H1 (cell line): Measurements from ENCODE around the gene SORD. TPM values are rescaled to one million over a fixed set of nuclear protein-coding genes. Genes with fewer than 3 reads are reported as not detected.

Experiments used
- CTCF ChIA-PET: fragments of 300-600 bp; sonication (Branson Sonifier 250); formaldehyde crosslinking; loops from one replicate; lab custom pipeline; 2021; ENCODE audit not compliant: partially characterized antibody; lab: Charles Lee
- POLR2A ChIA-PET: fragments of 300-600 bp; sonication (Branson Sonifier 250); formaldehyde crosslinking; loops from one replicate; lab custom pipeline; 2021; ENCODE audit warnings: inconsistent platforms; ENCODE audit not compliant: partially characterized antibody; lab: Charles Lee
- DNase-seq, 2 experiments: peaks; one replicate each; pipeline versions ENCODE4 v3.0.0 to v3.0.0-alpha.2; 2010 to 2022; ENCODE audit warnings: low spot score in 2 of 2, low read depth in 1 of 2, mixed read lengths in 1 of 2
- FAIRE-seq: peaks from 2 replicates; lab custom pipeline; 2011; peaks lifted over from hg19 to GRCh38; lab: Jason Lieb, UNC
- H2AFZ ChIP-seq: 2 replicates; pipeline ENCODE4 v1.8.1; 2012; ENCODE audit warnings: low read length, inconsistent platforms
- H2AK5ac ChIP-seq: 2 replicates; pipeline ENCODE4 v1.6.1; 2013; ENCODE audit warnings: low read depth, low read length
- H2BK120ac ChIP-seq: replicated peaks from 2 replicates; pipeline ENCODE3; 2013; ENCODE audit warnings: low read depth, low read length, inconsistent platforms
- H2BK12ac ChIP-seq: 2 replicates; pipeline ENCODE4 v1.6.1; 2013; ENCODE audit warnings: low read depth, low read length
- H2BK15ac ChIP-seq: 2 replicates; pipeline ENCODE4 v1.6.1; 2013; ENCODE audit warnings: low read length
- H2BK20ac ChIP-seq: 2 replicates; pipeline ENCODE4 v1.6.1; 2013; ENCODE audit warnings: low read length
- H2BK5ac ChIP-seq: 2 replicates; pipeline ENCODE4 v1.6.1; 2013; ENCODE audit warnings: low read depth, low read length
- H3K14ac ChIP-seq: 2 replicates; pipeline ENCODE4 v1.6.1; 2013; ENCODE audit warnings: inconsistent platforms; ENCODE audit not compliant: insufficient read length
- H3K18ac ChIP-seq: 2 replicates; pipeline ENCODE4 v1.6.1; 2013; ENCODE audit warnings: low read length; ENCODE audit errors: extremely low read depth
- H3K23ac ChIP-seq: 2 replicates; pipeline ENCODE4 v1.6.1; 2013; ENCODE audit warnings: inconsistent platforms; ENCODE audit not compliant: insufficient read length
- H3K23me2 ChIP-seq: 2 replicates; pipeline ENCODE4 v1.6.1; 2013; ENCODE audit warnings: low read depth, low read length
- H3K27ac ChIP-seq: 2 replicates; pipeline ENCODE4 v1.6.1; 2011; ENCODE audit warnings: low read depth, low read length, inconsistent platforms
- H3K27me3 ChIP-seq, 4 experiments: replicated peaks in 1 of 4; 1 replicate in 1 of 4; 2 replicates in 3 of 4; pipeline versions ENCODE4 v1.6.1 to v1.8.1; 2011 to 2013; ENCODE audit warnings: low read length in 3 of 4, mild to moderate bottlenecking in 3 of 4, inconsistent platforms in 2 of 4, mixed read lengths in 2 of 4, moderate library complexity in 1 of 4; ENCODE audit not compliant: control insufficient read depth in 3 of 4, insufficient read depth in 3 of 4; ENCODE audit errors: extremely low read depth in 1 of 4
- H3K36me3 ChIP-seq, 4 experiments: 2 replicates each; pipeline versions ENCODE4 v1.6.1 to v1.8.1; 2011 to 2013; ENCODE audit warnings: mild to moderate bottlenecking in 4 of 4, low read length in 3 of 4, moderate library complexity in 2 of 4, control low read depth in 1 of 4, inconsistent platforms in 1 of 4; ENCODE audit not compliant: insufficient read depth in 4 of 4, control insufficient read depth in 2 of 4
- H3K4ac ChIP-seq: replicated peaks from 2 replicates; pipeline ENCODE3; 2013; ENCODE audit warnings: low read length, low read depth, mixed read lengths, inconsistent platforms; ENCODE audit not compliant: insufficient read length
- H3K4me1 ChIP-seq, 4 experiments: replicated peaks in 1 of 4; 1 replicate in 1 of 4; 2 replicates in 3 of 4; pipeline versions ENCODE4 v1.6.1 to v1.8.1; 2011 to 2013; ENCODE audit warnings: low read length in 3 of 4, inconsistent platforms in 2 of 4, mixed read lengths in 1 of 4; ENCODE audit not compliant: insufficient read depth in 4 of 4, control insufficient read depth in 3 of 4
- H3K4me2 ChIP-seq, 2 experiments: 2 replicates each; pipeline versions ENCODE4 v1.6.1 to v1.8.1; 2011 to 2013; ENCODE audit warnings: low read depth in 2 of 2, low read length in 2 of 2, control low read depth in 1 of 2, inconsistent platforms in 1 of 2, mild to moderate bottlenecking in 1 of 2; ENCODE audit not compliant: insufficient read depth in 1 of 2
- H3K4me3 ChIP-seq, 4 experiments: fragments of 200-600, 300-600 bp in 1 of 4; sonication (generic), shearing (Covaris generic), sonication (Bioruptor Twin) in 1 of 4; 2 replicates each; pipeline versions ENCODE4 v1.5.1 to v1.8.1; 2011 to 2016; ENCODE audit warnings: low read length in 4 of 4, low read depth in 3 of 4, control low read depth in 2 of 4, inconsistent platforms in 2 of 4, mild to moderate bottlenecking in 2 of 4, mixed read lengths in 1 of 4, moderate library complexity in 1 of 4; ENCODE audit not compliant: insufficient read depth in 2 of 4; ENCODE audit errors: extremely low read depth in 1 of 4
- H3K56ac ChIP-seq: replicated peaks from 2 replicates; pipeline ENCODE3; 2013; ENCODE audit warnings: low read depth, mild to moderate bottlenecking, mixed read lengths, low read length, inconsistent platforms; ENCODE audit not compliant: insufficient read length
- H3K79me1 ChIP-seq: 2 replicates; pipeline ENCODE4 v1.6.1; 2013; ENCODE audit warnings: low read depth, low read length, control low read depth
- H3K79me2 ChIP-seq, 2 experiments: 2 replicates each; pipeline versions ENCODE4 v1.6.1 to v1.8.1; 2012 to 2013; ENCODE audit warnings: low read length in 2 of 2, mild to moderate bottlenecking in 2 of 2, inconsistent platforms in 1 of 2; ENCODE audit not compliant: insufficient read depth in 2 of 2, control insufficient read depth in 1 of 2
- H3K9ac ChIP-seq, 4 experiments: replicated peaks in 1 of 4; 1 replicate in 1 of 4; 2 replicates in 3 of 4; pipeline versions ENCODE4 v1.6.1 to v1.8.1; 2011 to 2013; ENCODE audit warnings: low read depth in 3 of 4, low read length in 3 of 4, control low read depth in 2 of 4, mild to moderate bottlenecking in 2 of 4, moderate library complexity in 2 of 4, inconsistent platforms in 1 of 4; ENCODE audit errors: extremely low read depth in 1 of 4
- H3K9me3 ChIP-seq, 2 experiments: 2 replicates each; pipeline versions ENCODE4 v1.6.1 to v1.8.1; 2012 to 2013; ENCODE audit warnings: mild to moderate bottlenecking in 2 of 2, moderate library complexity in 2 of 2, control low read depth in 1 of 2, inconsistent platforms in 1 of 2, low read depth in 1 of 2, low read length in 1 of 2, mixed read lengths in 1 of 2; ENCODE audit not compliant: insufficient read depth in 2 of 2
- H4K20me1 ChIP-seq, 2 experiments: replicated peaks in 1 of 2; 2 replicates each; pipeline versions ENCODE3 to v1.8.1; 2011 to 2013; ENCODE audit warnings: inconsistent platforms in 2 of 2, low read length in 2 of 2, mild to moderate bottlenecking in 1 of 2; ENCODE audit not compliant: insufficient read depth in 2 of 2, control insufficient read depth in 1 of 2
- H4K5ac ChIP-seq: 2 replicates; pipeline ENCODE4 v1.6.1; 2013; ENCODE audit warnings: low read length, low read depth, mixed read lengths, inconsistent platforms; ENCODE audit not compliant: insufficient read length
- H4K8ac ChIP-seq: 2 replicates; pipeline ENCODE4 v1.8.0; 2013; ENCODE audit warnings: mild to moderate bottlenecking, moderate library complexity, low read length, inconsistent platforms; ENCODE audit not compliant: insufficient read depth; ENCODE audit errors: extremely low read depth
- H4K91ac ChIP-seq: replicated peaks from 2 replicates; pipeline ENCODE3; 2013; ENCODE audit warnings: low read length, mixed read lengths, inconsistent platforms; ENCODE audit not compliant: insufficient read length
- CHD2 ChIP-seq: IDR thresholded peaks from 2 replicates; pipeline ENCODE4 v1.6.1; 2012; ENCODE audit warnings: low read length, improper control_type of control experiment
- EP300 ChIP-seq, 2 experiments: IDR thresholded peaks; 1 replicate in 1 of 2; 2 replicates in 1 of 2; pipeline ENCODE4 v1.6.1; 2011 to 2012; ENCODE audit warnings: low read depth in 2 of 2, low read length in 2 of 2, mild to moderate bottlenecking in 2 of 2, borderline replicate concordance in 1 of 2, inconsistent platforms in 1 of 2, moderate library complexity in 1 of 2
- GABPA ChIP-seq: IDR thresholded peaks from 2 replicates; pipeline ENCODE4 v1.6.1; 2011; ENCODE audit warnings: mild to moderate bottlenecking, low read length, moderate library complexity, borderline replicate concordance; ENCODE audit not compliant: insufficient read depth
- JUN ChIP-seq: IDR thresholded peaks from 2 replicates; pipeline ENCODE4 v1.6.1; 2011; ENCODE audit warnings: low read depth, mild to moderate bottlenecking, improper control_type of control experiment, low read length
- KDM5A ChIP-seq: fragments of 200-600 bp; IDR thresholded peaks from 2 replicates; pipeline ENCODE4 v1.7.1; 2012; ENCODE audit warnings: mild to moderate bottlenecking, low read length, inconsistent platforms, mixed read lengths
- NRF1 ChIP-seq: IDR thresholded peaks from 2 replicates; pipeline ENCODE4 v1.6.1; 2011; ENCODE audit warnings: mild to moderate bottlenecking, low read depth, low read length, improper control_type of control experiment
- RBBP5 ChIP-seq: IDR thresholded peaks from 2 replicates; pipeline ENCODE4 v1.7.1; 2012; ENCODE audit warnings: low read depth, mild to moderate bottlenecking, inconsistent platforms, low read length, moderate library complexity, borderline replicate concordance
- SIN3A ChIP-seq, 2 experiments: IDR thresholded peaks in 1 of 2; conservative IDR thresholded peaks in 1 of 2; 2 replicates each; pipeline ENCODE4 v1.6.1; 2011 to 2012; ENCODE audit warnings: low read length in 2 of 2, improper control_type of control experiment in 1 of 2, low read depth in 1 of 2, mild to moderate bottlenecking in 1 of 2
- SUZ12 ChIP-seq: fragments of 200-600 bp; sonication (generic); IDR thresholded peaks from 2 replicates; pipeline ENCODE4 v1.6.1; 2012; ENCODE audit warnings: mild to moderate bottlenecking, inconsistent platforms, low read length, moderate library complexity, mixed read lengths
- WGBS, 2 experiments: shearing (Covaris generic) in 1 of 2; methylation state at CpG; one replicate each; pipeline versions ENCODE4 v1.1.6 to v1.1.7; 2013 to 2015; ENCODE audit warnings: low lambda C conversion rate in 2 of 2, mixed read lengths in 2 of 2, inconsistent platforms in 1 of 2, low coverage in 1 of 2, missing lambda C conversion rate in 1 of 2; ENCODE audit not compliant: insufficient replicate concordance in 2 of 2, insufficient coverage in 1 of 2, insufficient read length in 1 of 2; ENCODE audit errors: extremely low coverage in 1 of 2, missing lambda C conversion rate in 1 of 2; 5-methylcytosine and 5-hydroxymethylcytosine counted together
- polyA plus RNA-seq, 7 experiments: library from polyadenylated mRNA; depleted of rRNA in 3 of 7; stranded (reverse) in 5 of 7; unstranded in 2 of 7; fragments of >200 nt in 5 of 7; fragments of 200-250 nt in 2 of 7; gene quantifications; 1 replicate in 5 of 7; 2 replicates in 1 of 7; 4 replicates in 1 of 7; pipeline versions ENCODE4 v1.2.1 to v1.2.3, GENCODE V29; 2011 to 2013; ENCODE audit warnings: missing spikeins in 2 of 7, mixed read lengths in 2 of 7
- total RNA-seq: library from RNA; stranded (reverse); fragmentation: NEBNext Ultra II Directional; extraction: Animal tissue kit (Norgen Biotek cat#: 25700); gene quantifications from 2 replicates; pipeline ENCODE4 v1.2.1, GENCODE V29; 2021
- TF ChIP-seq, protein P1 (sequence below): IDR thresholded peaks from 2 replicates; pipeline ENCODE4 v1.6.1; 2012; ENCODE audit warnings: low read length, inconsistent platforms
- TF ChIP-seq, protein P2 (sequence below): IDR thresholded peaks from 2 replicates; pipeline ENCODE4 v1.6.1; 2011; ENCODE audit warnings: low read depth, mild to moderate bottlenecking, low read length; ENCODE audit not compliant: insufficient read depth

The SORD gene
- total and polyA plus RNA-seq, 2 of the 8 experiments (the other 6 are each of a cell fraction or from before 2014, with no cell fraction given), result 52.6 to 75.8 TPM

DNA sequence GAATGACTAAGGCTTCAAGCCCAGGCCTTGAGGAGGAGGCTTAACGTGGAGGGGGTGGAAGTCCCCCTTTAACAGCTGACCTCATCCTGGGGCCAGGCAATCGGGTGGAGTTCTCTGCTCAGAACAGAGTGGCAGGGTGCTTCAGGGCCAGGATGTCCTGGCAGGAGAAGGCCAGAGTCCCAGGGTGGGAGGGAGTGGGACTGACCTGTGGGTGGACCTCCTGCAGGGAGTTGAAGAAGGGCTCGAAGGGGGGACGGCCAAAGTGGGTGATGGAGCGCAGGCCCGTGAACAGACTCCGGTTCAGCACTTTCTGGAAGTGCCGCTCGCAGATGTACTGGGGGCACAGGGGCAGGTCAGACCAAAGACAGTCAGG, 71.3 kb downstream of the SORD start:
- FAIRE-seq (no peak), DNase-seq (no peak)
- H2AFZ ChIP-seq, result no peak overlapping the region
- no peak overlapping the region for H2BK5ac ChIP-seq
- H3K14ac ChIP-seq, result no peak overlapping the region
- 84% methylated on average over 9 of the region's 9 CpGs; no CpG with 5 or more reads in 1 of the 2 experiments for WGBS, 2 experiments
- H2AK5ac ChIP-seq, result no peak overlapping the region
- H4K8ac ChIP-seq, result peak overlapping the region; percentile 57; the same call in 1 of the 2 replicates
- no peak overlapping the region for H3K4me3 ChIP-seq
- no peaks in the 10 kb centered on the region; a peak in 1 of 7 replicates for H3K4me1 ChIP-seq
- H3K56ac ChIP-seq, result no peak overlapping the region
- H4K20me1 ChIP-seq, result no peaks in the 10 kb centered on the region
- no peak overlapping the region for H4K91ac ChIP-seq
- ChIA-PET CTCF (interaction anchor here (0.6 to 1.6 kb wide), 5 partner anchors 12 to 58 kb away, joined by 3 to 7 read pairs (median 4); no protein-coding TSS in a partner anchor), POLR2A (interaction anchor here (1.1 kb wide), 1 partner anchor 71 kb away, joined by 3 read pairs; the partner anchor contains the start of gene SORD)
- no peaks in the 10 kb centered on the region for H3K79me1 ChIP-seq
- no peak overlapping the region for H3K27ac ChIP-seq
- no peaks in the 10 kb centered on the region for H3K79me2 ChIP-seq
- no peaks in the 10 kb centered on the region for H3K36me3 ChIP-seq
- H2BK12ac ChIP-seq, result no peak overlapping the region
- no peaks in the 10 kb centered on the region for H3K23me2 ChIP-seq
- no peak overlapping the region for H2BK20ac ChIP-seq
- H3K4me2 ChIP-seq, result no peak overlapping the region
- no peak overlapping the region for H3K18ac ChIP-seq
- H3K27me3 ChIP-seq, result no peaks in the 10 kb centered on the region
- no peak overlapping the region for H4K5ac ChIP-seq
- no peaks in the 10 kb centered on the region for H3K9me3 ChIP-seq
- no peak overlapping the region for H3K23ac ChIP-seq
- no peak overlapping the region for H2BK120ac ChIP-seq
- H3K4ac ChIP-seq, result no peak overlapping the region
- no peak overlapping the region for H3K9ac ChIP-seq
- no peak overlapping the region for H2BK15ac ChIP-seq
- TF ChIP-seq KDM5A (no peak), RBBP5 (no peak), SIN3A (conservative IDR thresholded peaks at IDR 0.05 in 1 of 2, IDR thresholded peaks at IDR 0.05 in 1 of 2; ENCODE audit: low read depth in 1 of 2, low read length in 2 of 2) (no peak), CHD2 (no peak), JUN (no peak), SUZ12 (no peak), EP300 (IDR thresholded peaks at IDR 0.05; ENCODE audit: borderline replicate concordance in 1 of 2, low read depth in 2 of 2, low read length in 2 of 2) (no peak), NRF1 (no peak), GABPA (no peak)
- TF ChIP-seq, protein P1, sequence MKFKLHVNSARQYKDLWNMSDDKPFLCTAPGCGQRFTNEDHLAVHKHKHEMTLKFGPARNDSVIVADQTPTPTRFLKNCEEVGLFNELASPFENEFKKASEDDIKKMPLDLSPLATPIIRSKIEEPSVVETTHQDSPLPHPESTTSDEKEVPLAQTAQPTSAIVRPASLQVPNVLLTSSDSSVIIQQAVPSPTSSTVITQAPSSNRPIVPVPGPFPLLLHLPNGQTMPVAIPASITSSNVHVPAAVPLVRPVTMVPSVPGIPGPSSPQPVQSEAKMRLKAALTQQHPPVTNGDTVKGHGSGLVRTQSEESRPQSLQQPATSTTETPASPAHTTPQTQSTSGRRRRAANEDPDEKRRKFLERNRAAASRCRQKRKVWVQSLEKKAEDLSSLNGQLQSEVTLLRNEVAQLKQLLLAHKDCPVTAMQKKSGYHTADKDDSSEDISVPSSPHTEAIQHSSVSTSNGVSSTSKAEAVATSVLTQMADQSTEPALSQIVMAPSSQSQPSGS, result no peak
- TF ChIP-seq, protein P2, sequence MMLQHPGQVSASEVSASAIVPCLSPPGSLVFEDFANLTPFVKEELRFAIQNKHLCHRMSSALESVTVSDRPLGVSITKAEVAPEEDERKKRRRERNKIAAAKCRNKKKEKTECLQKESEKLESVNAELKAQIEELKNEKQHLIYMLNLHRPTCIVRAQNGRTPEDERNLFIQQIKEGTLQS, result no peak
